Endothelial cell of umbilical vein (primary cell): Measurements from ENCODE around the gene DCAF5. TPM values are rescaled to one million over a fixed set of nuclear protein-coding genes. Genes with fewer than 3 reads are reported as not detected.

Source experiments
- BruUV-seq: library from RNA; stranded (reverse); fragments of 400-500 nt; replicated peaks from 2 replicates; lab custom pipeline; 2021; lab: Mats Ljungman, UMichigan
- CTCF ChIA-PET: fragments of 300-600, 350-600 bp; sonication (Branson Sonifier 250); formaldehyde crosslinking; loops from one replicate; lab custom pipeline; 2021; ENCODE audit warnings: antibody characterized with exemption, inconsistent platforms; lab: Charles Lee
- POLR2A ChIA-PET: fragments of 300-600, 350-600 bp; sonication (Branson Sonifier 250); formaldehyde crosslinking; loops from one replicate; lab custom pipeline; 2021; ENCODE audit warnings: antibody characterized with exemption, inconsistent platforms; lab: Charles Lee
- DNase-seq: peaks from one replicate; pipeline ENCODE4 v3.0.0-alpha.2; 2011; ENCODE audit warnings: low read depth, low spot score
- FAIRE-seq: peaks from 2 replicates; lab custom pipeline; 2011; peaks lifted over from hg19 to GRCh38; lab: Jason Lieb, UNC
- H2AFZ ChIP-seq: 2 replicates; pipeline ENCODE4 v1.6.0; 2012; ENCODE audit warnings: low read depth, low read length, control low read depth, inconsistent platforms
- H3K27ac ChIP-seq: 2 replicates; pipeline ENCODE4 v1.5.1; 2011; ENCODE audit warnings: low read depth, mild to moderate bottlenecking, control low read depth, low read length, moderate library complexity; ENCODE audit not compliant: insufficient read depth
- H3K27me3 ChIP-seq, 2 experiments: 2 replicates each; pipeline versions ENCODE4 v1.6.0 to v1.6.1; 2011; ENCODE audit warnings: low read length in 2 of 2, mixed read lengths in 1 of 2; ENCODE audit not compliant: control insufficient read depth in 2 of 2, insufficient read depth in 2 of 2
- H3K36me3 ChIP-seq, 2 experiments: 2 replicates in 1 of 2; 3 replicates in 1 of 2; pipeline ENCODE4 v1.5.1; 2011; ENCODE audit warnings: low read length in 2 of 2, mild to moderate bottlenecking in 1 of 2, moderate library complexity in 1 of 2; ENCODE audit not compliant: control insufficient read depth in 2 of 2, insufficient read depth in 2 of 2; ENCODE audit errors: extremely low read depth in 1 of 2
- H3K4me1 ChIP-seq: 3 replicates; pipeline ENCODE4 v1.5.1; 2011; ENCODE audit warnings: mild to moderate bottlenecking, low read length; ENCODE audit not compliant: control insufficient read depth, insufficient read depth; ENCODE audit errors: extremely low read depth
- H3K4me2 ChIP-seq: 2 replicates; pipeline ENCODE4 v1.6.1; 2011; ENCODE audit warnings: low read length, control low read depth, mixed read lengths; ENCODE audit not compliant: insufficient read depth
- H3K4me3 ChIP-seq, 3 experiments: fragments of 200-600 bp in 1 of 3; sonication (generic), shearing (Covaris generic) in 1 of 3; replicated peaks in 1 of 3; 2 replicates each; pipeline ENCODE4 v1.5.1; 2011 to 2016; ENCODE audit warnings: control low read depth in 3 of 3, low read length in 3 of 3, mild to moderate bottlenecking in 2 of 3, inconsistent platforms in 1 of 3, low read depth in 1 of 3, moderate library complexity in 1 of 3; ENCODE audit not compliant: insufficient read depth in 1 of 3
- H3K79me2 ChIP-seq: 2 replicates; pipeline ENCODE4 v1.6.0; 2012; ENCODE audit warnings: low read length, inconsistent platforms; ENCODE audit not compliant: control insufficient read depth, insufficient read depth
- H3K9ac ChIP-seq: replicated peaks from 2 replicates; pipeline ENCODE3; 2011; ENCODE audit warnings: low read length, control low read depth; ENCODE audit not compliant: insufficient read depth; ENCODE audit errors: extremely low read depth
- H3K9me1 ChIP-seq: replicated peaks from 3 replicates; pipeline ENCODE4 v1.6.0; 2011; ENCODE audit warnings: mild to moderate bottlenecking, low read length; ENCODE audit not compliant: control insufficient read depth, insufficient read depth; ENCODE audit errors: extremely low read depth
- H3K9me3 ChIP-seq: replicated peaks from 2 replicates; pipeline ENCODE4 v1.5.1; 2012; ENCODE audit warnings: low read length, inconsistent platforms; ENCODE audit not compliant: control insufficient read depth, insufficient read depth
- H4K20me1 ChIP-seq: replicated peaks from 2 replicates; pipeline ENCODE3; 2011; ENCODE audit warnings: mild to moderate bottlenecking, low read length; ENCODE audit not compliant: control insufficient read depth, insufficient read depth; ENCODE audit errors: extremely low read depth
- CTCF ChIP-seq, 2 donors: IDR thresholded peaks; 1 replicate in 1 of 2; 2 replicates in 1 of 2; pipeline ENCODE4 v1.5.1; 2011; ENCODE audit warnings: low read length in 2 of 2, mild to moderate bottlenecking in 2 of 2, moderate library complexity in 2 of 2, control low read depth in 1 of 2, inconsistent platforms in 1 of 2, low read depth in 1 of 2; ENCODE audit not compliant: insufficient read depth in 1 of 2; ENCODE audit errors: extremely low read depth in 1 of 2
- EZH2 ChIP-seq: IDR thresholded peaks from 2 replicates; pipeline ENCODE4 v1.6.1; 2012; ENCODE audit warnings: borderline replicate concordance, low read depth, mild to moderate bottlenecking, moderate library complexity, low read length, inconsistent platforms; ENCODE audit not compliant: severe bottlenecking
- GATA2 ChIP-seq: IDR thresholded peaks from 2 replicates; pipeline ENCODE4 v1.7.0; 2011; ENCODE audit warnings: low read depth, mild to moderate bottlenecking, moderate library complexity, mixed read lengths, low read length; ENCODE audit not compliant: insufficient read length, insufficient read depth
- JUN ChIP-seq: IDR thresholded peaks from 2 replicates; pipeline ENCODE4 v1.6.1; 2011; ENCODE audit warnings: borderline replicate concordance, low read depth; ENCODE audit not compliant: insufficient read length, insufficient read depth
- MAX ChIP-seq: IDR thresholded peaks from 2 replicates; pipeline ENCODE4 v1.6.1; 2011; ENCODE audit not compliant: insufficient read depth, insufficient read length
- POLR2A ChIP-seq: IDR thresholded peaks from 2 replicates; pipeline ENCODE4 v1.6.1; 2012; ENCODE audit warnings: low read depth, mild to moderate bottlenecking, control low read depth, low read length
- POLR2AphosphoS5 ChIP-seq: IDR thresholded peaks from 2 replicates; pipeline ENCODE4 v1.6.1; 2012; ENCODE audit warnings: low read depth, mild to moderate bottlenecking, control low read depth, low read length, moderate library complexity; ENCODE audit not compliant: insufficient read depth
- dilution Hi-C: fragments of 300-500 bp; cut with MboI; formaldehyde crosslinking; loops from one replicate; pipeline ENCODE4 v1.15.0; 2019; ENCODE audit warnings: low sequenced_read_pairs; ENCODE audit not compliant: extremely low pct_ligation_motif_present
- intact Hi-C: fragments of 100-400 bp; cut with micrococcal nuclease; formaldehyde crosslinking; loops from one replicate; pipeline ENCODE4 v1.10.0; 2022
- polyA plus RNA-seq, 4 experiments: library from polyadenylated mRNA; depleted of rRNA in 3 of 4; stranded (reverse) in 3 of 4; unstranded in 1 of 4; fragments of >200 nt; gene quantifications; 2 replicates each; pipeline versions ENCODE4 v1.2.1 to v1.2.3, GENCODE V29; 2011 to 2012; ENCODE audit warnings: missing spikeins in 1 of 4
- total RNA-seq: library from RNA; stranded (reverse); gene quantifications from 2 replicates; pipeline ENCODE4 v1.2.3, GENCODE V29; 2021

The DCAF5 gene
- total and polyA plus RNA-seq, 2 donors (not counting 3 experiments of a cell fraction or from before 2014, with no cell fraction given): 37.9 to 52.5 TPM

GRCh38 chr14:69153873-69154270 is 953 bp upstream of the DCAF5 start:
- peak overlapping the region; percentile 95 for H2AFZ ChIP-seq
- DNase-seq (peak; percentile 49), FAIRE-seq (no peak)
- no peaks in the 10 kb centered on the region for H4K20me1 ChIP-seq
- intact Hi-C loops: loop anchor here (1.0 to 10.0 kb wide), 5 partner anchors 25 to 311 kb away; partner anchors contain the start of genes ERH, EXD2 and SLC39A9
- peak overlapping the region; percentile 98 for H3K4me2 ChIP-seq
- ChIA-PET POLR2A (interaction anchor here (0.7 kb wide), 1 partner anchor 11 kb away, joined by 3 read pairs; no protein-coding TSS in a partner anchor), CTCF (interaction anchor here (5.7 kb wide), 1 partner anchor 24 kb away, joined by 75 read pairs; no protein-coding TSS in a partner anchor)
- H3K9me1 ChIP-seq: no peaks in the 10 kb centered on the region
- H3K27ac ChIP-seq: peak overlapping the region; percentile 55
- peak overlapping the region; percentile 80 to 83 (median 81) for H3K4me3 ChIP-seq
- H3K9ac ChIP-seq: peak overlapping the region; percentile 69
- peaks cover 0 to 3% of the 10 kb centered on the region in 2 experiments for H3K36me3 ChIP-seq
- no peak for TF ChIP-seq MAX
- no peak for TF ChIP-seq JUN
- peaks cover 26% of the 10 kb centered on the region for H3K4me1 ChIP-seq
- BruUV-seq: no TSS peak
- H3K9me3 ChIP-seq: no peaks in the 10 kb centered on the region
- dilution Hi-C loops: no loop called here
- H3K79me2 ChIP-seq: peaks cover 33% of the 10 kb centered on the region
- no peaks in the 10 kb centered on the region for H3K27me3 ChIP-seq

DNA sequence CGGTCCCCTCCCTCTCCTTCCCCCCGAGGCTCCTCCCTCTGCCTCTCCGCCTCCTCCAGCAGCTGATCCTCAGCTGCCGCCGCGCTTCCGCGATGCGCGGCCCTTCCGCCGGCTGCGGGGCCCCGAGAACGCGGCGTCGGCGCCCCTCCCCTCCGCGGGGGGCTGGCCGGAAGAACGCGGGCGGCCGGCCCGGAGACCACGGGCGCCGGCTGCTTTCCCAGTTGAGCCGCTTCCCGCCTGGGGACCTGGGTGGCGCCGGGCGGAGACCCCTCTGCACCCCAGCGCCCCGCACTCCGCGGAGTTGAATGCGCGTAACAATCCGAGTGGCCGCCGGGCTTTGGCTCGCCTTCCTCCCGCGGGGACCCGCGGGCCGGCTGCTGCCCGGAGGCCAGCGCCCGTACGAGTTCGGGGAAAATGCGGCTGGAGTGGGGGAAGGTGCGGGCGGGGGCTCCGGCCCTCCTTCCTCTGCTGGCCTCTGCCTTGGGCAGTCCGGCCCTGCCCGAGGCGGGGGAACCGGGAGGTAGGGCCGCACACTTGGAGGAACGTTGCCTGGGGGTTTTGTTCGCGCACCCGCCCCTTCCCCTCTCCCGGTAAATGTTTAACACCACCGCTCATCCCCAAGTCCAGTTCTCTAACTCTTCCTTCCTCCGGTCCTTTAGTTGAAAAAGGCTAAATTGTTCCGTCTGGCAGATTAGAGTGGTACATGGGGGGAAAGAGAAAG is 393 bp upstream of the DCAF5 start:
- Histone ChIP-seq H4K20me1 (no peaks in the 10 kb centered on the region), H3K4me3 (peak overlapping the region; percentile 80 to 83 (median 81)), H3K9me3 (no peaks in the 10 kb centered on the region), H3K36me3 (peaks cover 0 to 4% of the 10 kb centered on the region in 2 experiments), H3K4me2 (peak overlapping the region; percentile 98), H3K79me2 (peaks cover 36% of the 10 kb centered on the region), H3K9me1 (no peaks in the 10 kb centered on the region), H3K9ac (peak overlapping the region; percentile 69), H3K4me1 (peaks cover 26% of the 10 kb centered on the region), H3K27me3 (no peaks in the 10 kb centered on the region), H2AFZ (peak overlapping the region; percentile 95), H3K27ac (peak overlapping the region; percentile 55)
- DNase-seq (peak; percentile 89), FAIRE-seq (peak; percentile 79)
- TF ChIP-seq EZH2: no peak
- TF ChIP-seq GATA2: no peak
- TF ChIP-seq POLR2AphosphoS5: peak; percentile 85
- TF ChIP-seq CTCF (IDR thresholded peaks at IDR 0.05; ENCODE audit: extremely low read depth in 1 of 2, insufficient read depth in 1 of 2, low read depth in 1 of 2, low read length in 2 of 2): no peak
- TF ChIP-seq POLR2A: peak; percentile 61
- CTCF ChIA-PET: interaction anchor here (0.7 to 5.7 kb wide), 3 partner anchors 20 to 46 kb away, joined by 3 to 75 read pairs (median 3); no protein-coding TSS in a partner anchor
- dilution Hi-C loops: no loop called here
- TSS peak; percentile 54 for BruUV-seq
- intact Hi-C loops: loop anchor here (1.0 to 10.0 kb wide), 5 partner anchors 24 to 311 kb away; partner anchors contain the start of genes ERH, EXD2 and SLC39A9
- POLR2A ChIA-PET: no interaction called here
